ENCODE data around the gene VAX1.
"Not testable (repeated sequence)": the region's sequence is repeated elsewhere in the genome, so short reads cannot be mapped to it uniquely, and the experiment has no call there.

VAX1 gene

GRCh38 chr10:117134306-117135025 lies 3.6 kb downstream of the VAX1 start:
- no peak for DNase-seq

- DNase-seq: no peak
These were observed 4.1 kb downstream of the VAX1 start for GRCh38 chr10:117134056-117134305.

GRCh38 chr10:117133273-117134055 lies 4.6 kb downstream of the VAX1 start:
- no peak for DNase-seq

- no peak for DNase-seq
These were observed 5.3 kb downstream of the VAX1 start for GRCh38 chr10:117132751-117133231.

- no peak for DNase-seq
These were observed 6.4 kb downstream of the VAX1 start for GRCh38 chr10:117131376-117132327.

- DNase-seq: no peak
These were observed 7.2 kb downstream of the VAX1 start for GRCh38 chr10:117130862-117131375.

GRCh38 chr10:117130346-117130745 lies 7.7 kb downstream of the VAX1 start:
- DNase-seq: no peak

GRCh38 chr10:117126645-117127044 lies 11.4 kb downstream of the VAX1 start:
- not testable (repeated sequence) for DNase-seq

- no peak for DNase-seq
These were observed 12.0 kb downstream of the VAX1 start for GRCh38 chr10:117126034-117126433.

- DNase-seq: no peak
These were observed 25.9 kb downstream of the VAX1 start for GRCh38 chr10:117112220-117112619.

GRCh38 chr10:117107238-117107637 lies 30.8 kb downstream of the VAX1 start:
- DNase-seq: no peak

- DNase-seq: no peak
These were observed 41.4 kb downstream of the VAX1 start for GRCh38 chr10:117096599-117097201.

- no peak for DNase-seq
These were observed 43.2 kb downstream of the VAX1 start for GRCh38 chr10:117094856-117095255.

- DNase-seq: no peak
These were observed 45.7 kb downstream of the VAX1 start for GRCh38 chr10:117092386-117092785.

- no peak for DNase-seq
These were observed 47.2 kb downstream of the VAX1 start for GRCh38 chr10:117090834-117091233.

GRCh38 chr10:117087521-117087920 lies 50.5 kb downstream of the VAX1 start:
- DNase-seq: no peak

- no peak for DNase-seq
These were observed 51.5 kb downstream of the VAX1 start for GRCh38 chr10:117086546-117086945.

GRCh38 chr10:117084421-117085246 lies 53.4 kb downstream of the VAX1 start:
- DNase-seq: not testable (repeated sequence)
